LNCaP clone FGC (cell line): ENCODE data around the gene PCYT1B.
"Not testable (repeated sequence)": the region's sequence is repeated elsewhere in the genome, so short reads cannot be mapped to it uniquely, and the experiment has no call there.

ENCODE experiments used
- DNase-seq: peaks from one replicate; pipeline ENCODE4 v3.0.0-alpha.2; 2011; ENCODE audit warnings: low read depth
- H3K4me3 ChIP-seq: 2 replicates; pipeline ENCODE4 v1.5.1; 2011; ENCODE audit warnings: mild to moderate bottlenecking, low read depth, low read length, control low read depth
- CTCF ChIP-seq: IDR thresholded peaks from 2 replicates; pipeline ENCODE4 v1.5.1; 2012; ENCODE audit warnings: mild to moderate bottlenecking; ENCODE audit not compliant: control insufficient read depth, insufficient read depth; ENCODE audit errors: extremely low read depth

PCYT1B gene

GRCh38 chrX:24659646-24660045, 12.5 kb upstream of the PCYT1B start:
- no peak overlapping the region for H3K4me3 ChIP-seq
- TF ChIP-seq CTCF, result no peak
- no peak for DNase-seq

- DNase-seq, result peak; percentile 51
- no peak overlapping the region for H3K4me3 ChIP-seq
- no peak for TF ChIP-seq CTCF
Observed at GRCh38 chrX:24659106-24659505, 12.0 kb upstream of the PCYT1B start.

DNA sequence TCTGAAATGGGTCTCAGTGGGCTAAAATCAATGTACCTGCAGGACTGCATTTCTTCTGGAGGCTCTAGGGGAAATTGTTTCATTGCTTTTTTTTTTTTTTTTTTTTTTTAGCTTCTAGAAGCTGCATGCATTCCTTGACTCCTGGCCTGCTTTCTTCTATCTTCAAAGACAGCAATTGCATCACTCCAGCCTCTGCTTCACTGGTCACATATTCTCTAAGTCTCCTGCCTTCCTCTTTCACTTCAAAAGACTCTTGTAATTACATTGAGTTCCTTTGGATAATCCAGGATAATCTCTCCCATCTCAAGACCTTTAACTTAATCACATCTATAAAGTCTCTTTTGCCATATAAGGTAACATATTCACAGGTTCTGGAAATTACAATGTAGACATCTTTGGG, 11.3 kb upstream of the PCYT1B start:
- no peak overlapping the region for H3K4me3 ChIP-seq
- no peak for DNase-seq
- no peak for TF ChIP-seq CTCF

- no peak for DNase-seq
- H3K4me3 ChIP-seq, result no peak overlapping the region
- TF ChIP-seq CTCF, result no peak
Observed at GRCh38 chrX:24657671-24658386, 10.7 kb upstream of the PCYT1B start.

DNA sequence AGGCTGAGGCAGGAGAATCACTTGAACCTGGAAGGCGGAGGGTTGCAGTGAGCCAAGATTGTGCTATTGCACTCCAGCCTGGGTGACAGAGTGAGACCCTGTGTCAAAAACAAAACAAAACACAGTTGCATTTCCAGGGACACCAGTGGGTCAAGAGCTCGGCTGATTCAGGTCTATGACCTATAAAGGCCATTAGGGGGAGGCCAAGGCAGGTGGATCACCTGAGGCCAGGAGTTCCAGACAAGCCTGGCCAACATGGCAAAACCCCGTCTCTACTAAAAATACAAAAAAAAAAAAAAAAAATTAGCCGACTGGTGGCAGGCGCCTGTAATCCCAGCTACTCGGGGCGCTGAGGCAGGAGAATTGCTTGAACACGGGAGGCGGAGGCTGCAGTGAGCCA, 8.5 kb upstream of the PCYT1B start:
- not testable (repeated sequence) for H3K4me3 ChIP-seq, DNase-seq

GRCh38 chrX:24651783-24652182, 4.6 kb upstream of the PCYT1B start:
- no peak for DNase-seq
- no peak overlapping the region for H3K4me3 ChIP-seq
- no peak for TF ChIP-seq CTCF

GRCh38 chrX:24648495-24648894, 1.3 kb upstream of the PCYT1B start:
- no peak overlapping the region for H3K4me3 ChIP-seq
- TF ChIP-seq CTCF, result no peak
- no peak for DNase-seq
